ENCODE measurements around the gene PANK4. TPM values are rescaled to one million over a fixed set of nuclear protein-coding genes. Genes with fewer than 3 reads are reported as not detected.

PANK4 gene
- total and polyA plus RNA-seq, 4 donors = 6.2 to 26.8 (median 12.6) TPM

- TF ChIP-seq MAX (IDR thresholded peaks at IDR 0.05) (no peak), ZBTB33 (IDR thresholded peaks at IDR 0.05) (no peak)
Measured at GRCh38 chr1:2477791-2478499, 48.5 kb downstream of the PANK4 start (continued).

GRCh38 chr1:2477309-2477708 is 49.1 kb downstream of the PANK4 start:
- Histone ChIP-seq H3K27ac (ENCODE audit: low read depth in 1 of 2, low read length in 2 of 2) (no peak overlapping the region), H3K36me3 (ENCODE audit: control insufficient read depth in 4 of 4, insufficient read depth in 3 of 4, low read depth in 1 of 4, low read length in 3 of 4) (no peaks in the 10 kb centered on the region), H3K4me3 (ENCODE audit: low read depth in 1 of 3, low read length in 3 of 3) (no peak overlapping the region), H3K27me3 (ENCODE audit: control insufficient read depth in 4 of 4, insufficient read depth in 4 of 4, low read length in 3 of 4) (no peaks in the 10 kb centered on the region), H3K9me3 (ENCODE audit: control insufficient read depth in 4 of 4, low read length in 3 of 4) (no peaks in the 10 kb centered on the region), H3K4me1 (ENCODE audit: control insufficient read depth in 4 of 4, insufficient read depth in 4 of 4, low read length in 3 of 4) (peaks cover 14 to 33% (median 29%) of the 10 kb centered on the region in 4 donors), H3K9ac (ENCODE audit: low read depth in 1 of 2, low read length in 2 of 2) (no peak overlapping the region)
- WGBS = 87% methylated on average over 12 of the region's 12 CpGs
- TF ChIP-seq EGR1 (IDR thresholded peaks at IDR 0.05; ENCODE audit: low read depth in 2 of 2) = no peak
- no peak for TF ChIP-seq FOXA2 (IDR thresholded peaks at IDR 0.05)
- TF ChIP-seq GABPA (IDR thresholded peaks at IDR 0.05 in 1 of 2, conservative IDR thresholded peaks at IDR 0.05 in 1 of 2) = no peak
- no peak for TF ChIP-seq HNF4A (conservative IDR thresholded peaks at IDR 0.05)
- TF ChIP-seq ZBTB33 (IDR thresholded peaks at IDR 0.05) = no peak
- TF ChIP-seq MAX (IDR thresholded peaks at IDR 0.05) = no peak
- no peak for TF ChIP-seq ATF3 (IDR thresholded peaks at IDR 0.05)
- TF ChIP-seq CTCF (IDR thresholded peaks at IDR 0.05; ENCODE audit: low read depth, low read length, missing input control) = no peak
- TF ChIP-seq HNF4G (IDR thresholded peaks at IDR 0.05) = no peak
- DNase-seq (ENCODE audit: low spot score) = no peak

Data from liver (tissue), 9 donors.